Activated naive CD4-positive, alpha-beta T cell treated with Interleukin-2 at 50 U/mL for 16 hours (primary cell): ENCODE measurements around the gene TBC1D1.

Experiments
- DNase-seq: peaks from one replicate; pipeline ENCODE4 v3.0.0-alpha.2; 2020

The TBC1D1 gene

GRCh38 chr4:38154681-38155588 lies 264.1 kb downstream of the TBC1D1 start:
- peak; percentile 25 for DNase-seq

GRCh38 chr4:38155589-38156294 lies 264.9 kb downstream of the TBC1D1 start:
- DNase-seq = no peak

GRCh38 chr4:38157592-38157991 lies 266.7 kb downstream of the TBC1D1 start:
- DNase-seq = no peak

GRCh38 chr4:38160487-38161207 lies 269.8 kb downstream of the TBC1D1 start:
- DNase-seq = peak; percentile 60

GRCh38 chr4:38161208-38162113 lies 270.6 kb downstream of the TBC1D1 start:
- DNase-seq = no peak

- DNase-seq = no peak
Observed at GRCh38 chr4:38162240-38162784, 271.4 kb downstream of the TBC1D1 start.

GRCh38 chr4:38163216-38164006 lies 272.5 kb downstream of the TBC1D1 start:
- DNase-seq = no peak

- DNase-seq = no peak
Observed at GRCh38 chr4:38164346-38164745, 273.5 kb downstream of the TBC1D1 start.

GRCh38 chr4:38166082-38166481 lies 275.2 kb downstream of the TBC1D1 start:
- DNase-seq = no peak

- no peak for DNase-seq
Observed at GRCh38 chr4:38166768-38167167, 275.9 kb downstream of the TBC1D1 start.

- DNase-seq = no peak
Observed at GRCh38 chr4:38167973-38168372, 277.1 kb downstream of the TBC1D1 start.

GRCh38 chr4:38169524-38169923 lies 278.6 kb downstream of the TBC1D1 start:
- no peak for DNase-seq

GRCh38 chr4:38170338-38171169 lies 279.7 kb downstream of the TBC1D1 start:
- DNase-seq = no peak

- DNase-seq = no peak
Observed at GRCh38 chr4:38172078-38172477, 281.2 kb downstream of the TBC1D1 start.

- no peak for DNase-seq
Observed at GRCh38 chr4:38173935-38174518, 283.1 kb downstream of the TBC1D1 start.

- DNase-seq = no peak
Observed at GRCh38 chr4:38174801-38175200, 283.9 kb downstream of the TBC1D1 start.

- DNase-seq = no peak
Observed at GRCh38 chr4:38176165-38176564, 285.3 kb downstream of the TBC1D1 start.

- peak; percentile 59 for DNase-seq
Observed at GRCh38 chr4:38177035-38177546, 286.2 kb downstream of the TBC1D1 start.

- peak; percentile 52 for DNase-seq
Observed at GRCh38 chr4:38177641-38178391, 286.9 kb downstream of the TBC1D1 start.
